NCI-H460 (cell line): ENCODE measurements around the gene ZIC5. TPM values are rescaled to one million over a fixed set of nuclear protein-coding genes. Genes with fewer than 3 reads are reported as not detected.

Experiments used
- DNase-seq: peaks from one replicate; pipeline ENCODE4 v3.0.0-alpha.2; 2016; ENCODE audit warnings: low read depth; ENCODE audit errors: extremely low read depth
- total RNA-seq: library from RNA; depleted of rRNA; stranded (reverse); fragments of >200 nt; shearing (Covaris generic); gene quantifications from 2 replicates; pipeline ENCODE4 v1.2.3, GENCODE V29; 2014

ZIC5 gene
- total RNA-seq, 1 experiment from 2014 or later, result 4.9 TPM

GRCh38 chr13:99988529-99989275 lies 17.1 kb upstream of the ZIC5 start:
- DNase-seq, result no peak

GRCh38 chr13:99987154-99988019 lies 15.8 kb upstream of the ZIC5 start:
- no peak for DNase-seq

- DNase-seq, result no peak
These were observed 15.2 kb upstream of the ZIC5 start for GRCh38 chr13:99986741-99987140.

GRCh38 chr13:99985886-99986527 lies 14.4 kb upstream of the ZIC5 start:
- DNase-seq, result no peak

GRCh38 chr13:99985241-99985874 lies 13.8 kb upstream of the ZIC5 start:
- no peak for DNase-seq

- no peak for DNase-seq
These were observed 13.1 kb upstream of the ZIC5 start for GRCh38 chr13:99984461-99985240.

GRCh38 chr13:99983499-99984401 lies 12.2 kb upstream of the ZIC5 start:
- DNase-seq, result no peak

GRCh38 chr13:99982731-99983498 lies 11.3 kb upstream of the ZIC5 start:
- no peak for DNase-seq

- DNase-seq, result no peak
These were observed 10.6 kb upstream of the ZIC5 start for GRCh38 chr13:99982036-99982730.

GRCh38 chr13:99981735-99982035 lies 10.1 kb upstream of the ZIC5 start, which contains the start of gene ZIC2:
Gene ZIC2 (plus strand): TSS chr13:99981784. CDS start chr13:99982065, 281 bp downstream.
- DNase-seq, result no peak

- peak; percentile 66 for DNase-seq
These were observed 9.5 kb upstream of the ZIC5 start for GRCh38 chr13:99980824-99981734.

- peak; percentile 67 for DNase-seq
These were observed 8.7 kb upstream of the ZIC5 start for GRCh38 chr13:99980201-99980823.

GRCh38 chr13:99979453-99980200 lies 8.1 kb upstream of the ZIC5 start:
- DNase-seq, result peak; percentile 33

- no peak for DNase-seq
These were observed 7.4 kb upstream of the ZIC5 start for GRCh38 chr13:99978799-99979452.
